Tibial artery (tissue), 4 donors: ENCODE results near the gene CFAP77.

Experiments
- DNase-seq, 2 donors: peaks; one replicate each; pipeline ENCODE4 v3.0.0-alpha.2; 2019
- H3K27ac ChIP-seq, 2 donors: fragments of 200-600 bp; sonication (generic) in 1 of 2; 1 replicate in 1 of 2; 2 replicates in 1 of 2; pipeline ENCODE4 v1.5.1; 2018 to 2019; ENCODE audit warnings: mild to moderate bottlenecking in 1 of 2
- H3K27me3 ChIP-seq, 2 donors: fragments of 200-600 bp; sonication (generic) in 1 of 2; one replicate each; pipeline versions ENCODE4 v1.5.1 to v1.6.0; 2016 to 2019
- H3K36me3 ChIP-seq, 3 donors: fragments of 200-600 bp; sonication (generic) in 2 of 3; one replicate each; pipeline ENCODE4 v1.5.1; 2016 to 2019; ENCODE audit warnings: mild to moderate bottlenecking in 2 of 3
- H3K4me1 ChIP-seq, 4 donors: fragments of 200-600 bp; sonication (generic) in 2 of 4; 1 replicate in 3 of 4; 2 replicates in 1 of 4; pipeline ENCODE4 v1.5.1; 2016 to 2019
- H3K4me3 ChIP-seq, 2 donors: fragments of 200-600 bp; sonication (generic) in 1 of 2; 1 replicate in 1 of 2; 2 replicates in 1 of 2; pipeline ENCODE4 v1.5.1; 2018 to 2019; ENCODE audit warnings: mild to moderate bottlenecking in 2 of 2
- H3K9me3 ChIP-seq, 3 donors: fragments of 200-600 bp; sonication (generic) in 1 of 3; one replicate each; pipeline ENCODE4 v1.5.1; 2016 to 2019
- intact Hi-C: fragments of 100-400 bp; cut with DNase I; formaldehyde crosslinking; loops from one replicate; pipeline ENCODE4 v1.15.0; 2023; ENCODE audit warnings: low total_unique reads
- TF ChIP-seq, protein P1 (sequence below), 2 experiments: fragments of 200-600 bp in 1 of 2; fragments of 450-650 bp in 1 of 2; IDR thresholded peaks; one replicate each; pipeline ENCODE4 v1.5.1; 2017 to 2019; ENCODE audit warnings: antibody characterized with exemption in 2 of 2, mild to moderate bottlenecking in 1 of 2, moderate library complexity in 1 of 2

Gene CFAP77

DNA sequence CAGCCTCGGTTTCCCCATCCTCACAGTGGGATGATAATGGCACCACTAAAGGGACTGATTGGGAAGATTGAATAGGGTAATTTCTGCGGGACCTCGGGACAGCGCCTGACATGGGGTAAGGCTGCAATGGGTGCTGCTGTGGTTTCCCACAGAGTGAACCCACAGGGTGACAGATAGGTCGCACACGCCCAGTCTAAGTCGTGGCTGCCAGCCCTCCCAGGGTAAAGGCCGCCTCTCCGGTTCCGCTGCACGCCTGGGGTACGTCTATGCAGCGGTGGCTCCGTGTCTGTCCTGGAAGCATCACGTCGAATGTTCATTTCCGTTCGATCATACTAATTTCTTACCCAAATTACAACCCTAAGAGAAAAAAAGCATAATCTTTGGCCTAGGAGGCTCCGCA lies 631 bp downstream of the CFAP77 start:
- Histone ChIP-seq H3K9me3 (no peaks in the 10 kb centered on the region), H3K36me3 (no peaks in the 10 kb centered on the region), H3K27me3 (peaks cover 5 to 60% of the 10 kb centered on the region in 2 donors), H3K4me3 (peak overlapping the region; percentile 40 to 54), H3K27ac (no peak overlapping the region), H3K4me1 (peaks cover 0 to 33% (median 23%) of the 10 kb centered on the region in 4 donors)
- TF ChIP-seq, protein P1, sequence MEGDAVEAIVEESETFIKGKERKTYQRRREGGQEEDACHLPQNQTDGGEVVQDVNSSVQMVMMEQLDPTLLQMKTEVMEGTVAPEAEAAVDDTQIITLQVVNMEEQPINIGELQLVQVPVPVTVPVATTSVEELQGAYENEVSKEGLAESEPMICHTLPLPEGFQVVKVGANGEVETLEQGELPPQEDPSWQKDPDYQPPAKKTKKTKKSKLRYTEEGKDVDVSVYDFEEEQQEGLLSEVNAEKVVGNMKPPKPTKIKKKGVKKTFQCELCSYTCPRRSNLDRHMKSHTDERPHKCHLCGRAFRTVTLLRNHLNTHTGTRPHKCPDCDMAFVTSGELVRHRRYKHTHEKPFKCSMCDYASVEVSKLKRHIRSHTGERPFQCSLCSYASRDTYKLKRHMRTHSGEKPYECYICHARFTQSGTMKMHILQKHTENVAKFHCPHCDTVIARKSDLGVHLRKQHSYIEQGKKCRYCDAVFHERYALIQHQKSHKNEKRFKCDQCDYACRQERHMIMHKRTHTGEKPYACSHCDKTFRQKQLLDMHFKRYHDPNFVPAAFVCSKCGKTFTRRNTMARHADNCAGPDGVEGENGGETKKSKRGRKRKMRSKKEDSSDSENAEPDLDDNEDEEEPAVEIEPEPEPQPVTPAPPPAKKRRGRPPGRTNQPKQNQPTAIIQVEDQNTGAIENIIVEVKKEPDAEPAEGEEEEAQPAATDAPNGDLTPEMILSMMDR (IDR thresholded peaks at IDR 0.05) = no peak
- intact Hi-C loops = loop anchor here (5.0 kb wide), 1 partner anchor 392 kb away; no protein-coding TSS in a partner anchor
- DNase-seq = no peak

DNA sequence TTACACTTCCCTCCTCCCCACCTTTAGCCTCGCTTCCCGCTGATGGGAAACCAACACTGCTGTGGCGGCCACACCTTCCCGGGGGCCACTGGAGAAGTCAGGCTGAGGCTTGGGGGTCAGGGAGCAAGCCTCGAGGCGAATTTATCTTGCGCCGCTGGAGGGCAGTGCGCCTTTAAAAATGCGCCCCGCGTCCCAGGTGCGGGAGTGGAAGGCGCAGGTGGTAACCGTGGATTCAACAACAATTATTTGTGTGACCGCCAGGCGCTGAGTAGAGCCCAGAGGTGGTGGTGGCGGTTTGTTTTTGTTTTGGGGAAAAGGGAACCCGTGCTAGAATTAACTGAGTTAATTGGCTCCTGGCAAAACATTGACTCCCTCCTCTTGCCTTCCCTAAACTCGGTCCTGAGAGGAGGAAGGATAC lies 1.1 kb downstream of the CFAP77 start:
- H3K27me3 ChIP-seq = peaks cover 5 to 64% of the 10 kb centered on the region in 2 donors
- TF ChIP-seq, protein P1 (IDR thresholded peaks at IDR 0.05) = peak; percentile 8 to 42
- H3K4me1 ChIP-seq = peaks cover 0 to 28% (median 18%) of the 10 kb centered on the region in 4 donors
- H3K27ac ChIP-seq = no peak overlapping the region
- no peaks in the 10 kb centered on the region for H3K36me3 ChIP-seq
- intact Hi-C loops = loop anchor here (5.0 kb wide), 1 partner anchor 391 kb away; no protein-coding TSS in a partner anchor
- DNase-seq = no peak
- no peaks in the 10 kb centered on the region for H3K9me3 ChIP-seq
- peak overlapping the region in 1 of 2 donors; percentile 54 for H3K4me3 ChIP-seq

DNA sequence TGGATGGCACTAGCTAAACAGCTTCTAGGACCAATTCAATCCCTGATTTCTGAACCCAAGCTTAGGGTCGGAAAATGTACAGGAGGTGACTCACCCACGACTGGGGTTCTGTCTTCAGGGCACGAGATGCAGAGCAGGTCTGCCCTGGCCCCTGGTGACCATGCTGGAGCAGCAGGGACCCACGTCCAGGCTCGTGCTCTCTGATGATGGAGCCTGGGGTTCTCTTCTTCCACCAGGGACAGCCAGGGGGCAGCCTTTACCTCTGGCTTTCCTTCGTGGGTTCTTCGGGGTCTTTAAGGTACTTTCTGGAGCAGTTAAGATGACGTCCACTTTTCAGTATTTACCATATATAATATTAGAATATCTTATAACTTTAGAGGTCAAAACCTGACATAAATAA lies 2.1 kb downstream of the CFAP77 start:
- H3K4me3 ChIP-seq = no peak overlapping the region
- H3K27ac ChIP-seq = no peak overlapping the region
- TF ChIP-seq, protein P1 (IDR thresholded peaks at IDR 0.05) = peak in 1 of 2 experiments; percentile 32
- intact Hi-C loops = loop anchor here (5.0 kb wide), 1 partner anchor 390 kb away; no protein-coding TSS in a partner anchor
- no peaks in the 10 kb centered on the region for H3K9me3 ChIP-seq
- peaks cover 5 to 69% of the 10 kb centered on the region in 2 donors for H3K27me3 ChIP-seq
- H3K4me1 ChIP-seq = peaks cover 0 to 25% (median 17%) of the 10 kb centered on the region in 4 donors
- no peak for DNase-seq
- H3K36me3 ChIP-seq = no peaks in the 10 kb centered on the region

DNA sequence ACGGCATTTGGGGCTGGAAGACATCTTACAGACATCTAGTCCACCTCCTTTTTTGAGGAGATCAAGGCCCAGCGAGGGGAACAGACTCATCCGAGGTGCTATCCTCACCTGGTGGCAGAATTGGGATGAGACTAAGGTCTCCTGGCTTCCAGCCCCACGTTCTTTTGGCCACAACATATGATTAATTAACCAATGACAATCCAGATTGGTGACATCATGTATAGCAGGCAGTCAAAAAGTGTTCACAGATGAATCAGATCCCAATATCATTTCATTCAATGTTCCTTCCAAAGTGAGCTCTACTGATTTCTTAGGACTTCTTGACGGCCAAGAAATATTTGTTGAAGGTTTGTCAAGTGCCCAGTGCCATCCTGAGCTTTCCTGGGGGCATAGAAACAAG lies 3.9 kb downstream of the CFAP77 start:
- intact Hi-C loops = loop anchor here (5.0 kb wide), 1 partner anchor 388 kb away; no protein-coding TSS in a partner anchor
- peaks cover 0 to 23% (median 17%) of the 10 kb centered on the region in 4 donors for H3K4me1 ChIP-seq
- no peak overlapping the region for H3K27ac ChIP-seq
- peaks cover 5 to 85% of the 10 kb centered on the region in 2 donors for H3K27me3 ChIP-seq
- TF ChIP-seq, protein P1 (IDR thresholded peaks at IDR 0.05) = no peak
- DNase-seq = no peak
- H3K9me3 ChIP-seq = no peaks in the 10 kb centered on the region
- no peak overlapping the region for H3K4me3 ChIP-seq
- no peaks in the 10 kb centered on the region for H3K36me3 ChIP-seq

DNA sequence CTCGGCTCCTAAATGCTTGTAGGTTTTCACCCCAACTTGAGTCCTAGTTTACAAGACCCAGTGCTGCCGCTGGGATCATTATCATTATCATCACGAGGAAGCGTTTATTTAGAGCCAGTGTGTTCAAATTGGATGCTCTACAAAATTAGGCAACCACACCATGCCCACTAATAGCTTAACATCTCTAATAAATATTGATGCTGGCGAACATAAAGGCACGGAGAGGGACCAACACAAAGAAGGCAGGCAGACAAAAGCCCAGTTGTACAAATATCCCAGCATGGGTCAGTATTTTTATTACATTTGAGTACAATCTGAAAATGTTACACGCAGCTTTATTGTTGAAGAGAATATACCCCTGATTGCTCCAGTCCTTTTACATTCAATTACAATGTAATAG lies 4.7 kb downstream of the CFAP77 start:
- TF ChIP-seq, protein P1 (IDR thresholded peaks at IDR 0.05) = no peak
- no peaks in the 10 kb centered on the region for H3K36me3 ChIP-seq
- DNase-seq = no peak
- no peaks in the 10 kb centered on the region for H3K9me3 ChIP-seq
- intact Hi-C loops = loop anchor here (5.0 kb wide), 1 partner anchor 388 kb away; no protein-coding TSS in a partner anchor
- peaks cover 5 to 84% of the 10 kb centered on the region in 2 donors for H3K27me3 ChIP-seq
- peaks cover 0 to 18% (median 17%) of the 10 kb centered on the region in 4 donors for H3K4me1 ChIP-seq
- no peak overlapping the region for H3K27ac ChIP-seq
- H3K4me3 ChIP-seq = no peak overlapping the region
